Measurements from ENCODE around the gene ZNF800.

GRCh38 chr7:127365164-127365956 lies 27.1 kb downstream of the ZNF800 start:
- TF ChIP-seq POLR2A (IDR thresholded peaks at IDR 0.05) = no peak
- TF ChIP-seq, protein P1, sequence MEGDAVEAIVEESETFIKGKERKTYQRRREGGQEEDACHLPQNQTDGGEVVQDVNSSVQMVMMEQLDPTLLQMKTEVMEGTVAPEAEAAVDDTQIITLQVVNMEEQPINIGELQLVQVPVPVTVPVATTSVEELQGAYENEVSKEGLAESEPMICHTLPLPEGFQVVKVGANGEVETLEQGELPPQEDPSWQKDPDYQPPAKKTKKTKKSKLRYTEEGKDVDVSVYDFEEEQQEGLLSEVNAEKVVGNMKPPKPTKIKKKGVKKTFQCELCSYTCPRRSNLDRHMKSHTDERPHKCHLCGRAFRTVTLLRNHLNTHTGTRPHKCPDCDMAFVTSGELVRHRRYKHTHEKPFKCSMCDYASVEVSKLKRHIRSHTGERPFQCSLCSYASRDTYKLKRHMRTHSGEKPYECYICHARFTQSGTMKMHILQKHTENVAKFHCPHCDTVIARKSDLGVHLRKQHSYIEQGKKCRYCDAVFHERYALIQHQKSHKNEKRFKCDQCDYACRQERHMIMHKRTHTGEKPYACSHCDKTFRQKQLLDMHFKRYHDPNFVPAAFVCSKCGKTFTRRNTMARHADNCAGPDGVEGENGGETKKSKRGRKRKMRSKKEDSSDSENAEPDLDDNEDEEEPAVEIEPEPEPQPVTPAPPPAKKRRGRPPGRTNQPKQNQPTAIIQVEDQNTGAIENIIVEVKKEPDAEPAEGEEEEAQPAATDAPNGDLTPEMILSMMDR (IDR thresholded peaks at IDR 0.05) = no peak
